DND-41 (cell line): ENCODE measurements around the gene QSOX2.
"Not testable (repeated sequence)": the region's sequence is repeated elsewhere in the genome, so short reads cannot be mapped to it uniquely, and the experiment has no call there.

Experiments used
- ATAC-seq: fragments of 200-7000 bp; cut with Tn5 transposase; 3 replicates; pipeline ENCODE4 v1.9.1; 2021; ENCODE audit warnings: low read depth; ENCODE audit not compliant: insufficient read depth
- DNase-seq: peaks from one replicate; pipeline ENCODE4 v3.0.0-alpha.2; 2020
- H2AFZ ChIP-seq: 2 replicates; pipeline ENCODE4 v1.6.0; 2012; ENCODE audit warnings: low read depth, low read length
- H3K27ac ChIP-seq: 2 replicates; pipeline ENCODE4 v1.5.1; 2012; ENCODE audit warnings: low read length, inconsistent platforms
- H3K27me3 ChIP-seq: fragments of 200-600 bp; sonication (generic); 2 replicates; pipeline ENCODE4 v1.6.0; 2012; ENCODE audit warnings: low read length, mild to moderate bottlenecking, inconsistent platforms; ENCODE audit not compliant: insufficient read depth, poor library complexity
- H3K36me3 ChIP-seq: 2 replicates; pipeline ENCODE4 v1.5.1; 2012; ENCODE audit warnings: low read length, inconsistent platforms; ENCODE audit not compliant: insufficient read depth
- H3K4me1 ChIP-seq: 2 replicates; pipeline ENCODE4 v1.5.1; 2012; ENCODE audit warnings: mild to moderate bottlenecking, low read length; ENCODE audit not compliant: insufficient read depth
- H3K4me2 ChIP-seq: 2 replicates; pipeline ENCODE4 v1.6.0; 2012; ENCODE audit warnings: mild to moderate bottlenecking, moderate library complexity, low read length, inconsistent platforms; ENCODE audit not compliant: insufficient read depth
- H3K4me3 ChIP-seq, 2 experiments: fragments of 200-600 bp in 1 of 2; shearing (Covaris generic) in 1 of 2; 2 replicates each; pipeline ENCODE4 v1.5.1; 2012 to 2016; ENCODE audit warnings: inconsistent platforms in 2 of 2, low read length in 2 of 2, mild to moderate bottlenecking in 2 of 2, low read depth in 1 of 2, moderate library complexity in 1 of 2
- H3K79me2 ChIP-seq: 2 replicates; pipeline ENCODE4 v1.6.0; 2012; ENCODE audit warnings: low read length, inconsistent platforms; ENCODE audit not compliant: insufficient read depth
- H3K9ac ChIP-seq: 2 replicates; pipeline ENCODE4 v1.6.0; 2012; ENCODE audit warnings: low read depth, mild to moderate bottlenecking, inconsistent platforms, low read length, moderate library complexity
- H3K9me3 ChIP-seq: 2 replicates; pipeline ENCODE4 v1.5.1; 2012; ENCODE audit warnings: low read length, moderate library complexity, mild to moderate bottlenecking, inconsistent platforms; ENCODE audit not compliant: insufficient read depth, severe bottlenecking
- H4K20me1 ChIP-seq: 2 replicates; pipeline ENCODE4 v1.6.0; 2012; ENCODE audit warnings: low read length; ENCODE audit not compliant: insufficient read depth
- CTCF ChIP-seq: IDR thresholded peaks from 2 replicates; pipeline ENCODE4 v1.5.1; 2012; ENCODE audit warnings: borderline replicate concordance, low read length, moderate library complexity, mild to moderate bottlenecking; ENCODE audit not compliant: poor library complexity, severe bottlenecking; ENCODE audit errors: extremely low read depth
- EZH2 ChIP-seq: IDR thresholded peaks from 3 replicates; pipeline ENCODE4 v1.6.1; 2012; ENCODE audit warnings: borderline replicate concordance, low read depth, mild to moderate bottlenecking, moderate library complexity, low read length, inconsistent platforms; ENCODE audit not compliant: severe bottlenecking

Gene QSOX2

GRCh38 chr9:136268735-136269134, 23.1 kb upstream of the QSOX2 start:
- Histone ChIP-seq H4K20me1 (no peaks in the 10 kb centered on the region; the same call in 1 of the 2 replicates), H3K9me3 (no peaks in the 10 kb centered on the region), H2AFZ (no peak overlapping the region), H3K79me2 (no peaks in the 10 kb centered on the region), H3K4me3 (no peak overlapping the region), H3K36me3 (no peaks in the 10 kb centered on the region), H3K27me3 (peaks cover 2% of the 10 kb centered on the region), H3K4me2 (no peak overlapping the region), H3K4me1 (peaks cover 14% of the 10 kb centered on the region), H3K27ac (no peak overlapping the region), H3K9ac (no peak overlapping the region)
- TF ChIP-seq EZH2 (no peak), CTCF (no peak)
- DNase-seq: no peak
- no peak for ATAC-seq

GRCh38 chr9:136268318-136268717, 22.7 kb upstream of the QSOX2 start:
- Histone ChIP-seq H3K36me3 (no peaks in the 10 kb centered on the region), H3K79me2 (no peaks in the 10 kb centered on the region), H3K27me3 (peaks cover 2% of the 10 kb centered on the region), H3K4me2 (no peak overlapping the region), H3K9ac (no peak overlapping the region), H4K20me1 (no peaks in the 10 kb centered on the region), H3K4me1 (peaks cover 14% of the 10 kb centered on the region), H2AFZ (0 out of 2 replicates have a peak overlapping the region, but pooled peaks have one; percentile 44), H3K9me3 (no peaks in the 10 kb centered on the region), H3K27ac (no peak overlapping the region), H3K4me3 (no peak overlapping the region)
- TF ChIP-seq EZH2 (no peak), CTCF (no peak)
- no peak for DNase-seq
- no peak for ATAC-seq

GRCh38 chr9:136267261-136268111, 21.9 kb upstream of the QSOX2 start:
- Histone ChIP-seq H3K4me3 (peak overlapping the region; percentile 9 to 60; a peak in 3 of 4 replicates), H3K9ac (peak overlapping the region; percentile 59), H3K9me3 (no peaks in the 10 kb centered on the region), H3K79me2 (no peaks in the 10 kb centered on the region), H3K4me1 (peaks cover 14% of the 10 kb centered on the region), H4K20me1 (no peaks in the 10 kb centered on the region), H3K27ac (peak overlapping the region; percentile 54), H2AFZ (peak overlapping the region; percentile 75), H3K27me3 (peaks cover 2% of the 10 kb centered on the region), H3K4me2 (peak overlapping the region; percentile 81), H3K36me3 (no peaks in the 10 kb centered on the region)
- ATAC-seq: peak; percentile 95
- DNase-seq: peak; percentile 84
- TF ChIP-seq EZH2 (no peak), CTCF (peak; percentile 55)

GRCh38 chr9:136266641-136267040, 21.0 kb upstream of the QSOX2 start:
- Histone ChIP-seq H2AFZ (peak overlapping the region; percentile 73), H3K9ac (peak overlapping the region; percentile 59; the same call in 1 of the 2 replicates), H3K4me3 (peak overlapping the region in 1 of 2 experiments; percentile 43; a peak in 2 of 4 replicates), H3K4me2 (peak overlapping the region; percentile 81), H3K4me1 (peaks cover 14% of the 10 kb centered on the region)
- not testable (repeated sequence) for H3K9me3 ChIP-seq, ATAC-seq, H3K27ac ChIP-seq, H3K79me2 ChIP-seq, DNase-seq, H3K36me3 ChIP-seq, H4K20me1 ChIP-seq, H3K27me3 ChIP-seq
